Hepatocyte (in vitro differentiated cells): ENCODE measurements around the gene USP12. TPM values are rescaled to one million over a fixed set of nuclear protein-coding genes. Genes with fewer than 3 reads are reported as not detected.

Experiments used
- DNase-seq: peaks from one replicate; pipeline ENCODE4 v3.0.0-alpha.2; 2016; ENCODE audit warnings: low spot score
- H2AFZ ChIP-seq: fragments of 200-600 bp; sonication (generic); 2 replicates; pipeline ENCODE4 v1.6.0; 2016; ENCODE audit warnings: antibody characterized with exemption, mild to moderate bottlenecking
- H3K27ac ChIP-seq: fragments of 200-600 bp; sonication (generic); 2 replicates; pipeline ENCODE4 v1.5.1; 2016; ENCODE audit warnings: mild to moderate bottlenecking
- H3K27me3 ChIP-seq: fragments of 200-600 bp; sonication (generic); 2 replicates; pipeline ENCODE4 v1.6.1; 2016
- H3K36me3 ChIP-seq: fragments of 200-600 bp; sonication (generic); replicated peaks from 2 replicates; pipeline ENCODE4 v1.5.1; 2016; ENCODE audit warnings: low read depth; ENCODE audit not compliant: insufficient read depth
- H3K4me1 ChIP-seq: fragments of 200-600 bp; sonication (generic); 2 replicates; pipeline ENCODE4 v1.5.1; 2016; ENCODE audit warnings: mild to moderate bottlenecking, moderate library complexity; ENCODE audit not compliant: insufficient read depth
- H3K4me2 ChIP-seq: fragments of 200-600 bp; sonication (generic); 2 replicates; pipeline ENCODE4 v1.6.0; 2016
- H3K4me3 ChIP-seq: fragments of 200-600 bp; sonication (generic); 2 replicates; pipeline ENCODE4 v1.5.1; 2016; ENCODE audit warnings: mild to moderate bottlenecking
- H3K79me2 ChIP-seq: fragments of 200-600 bp; sonication (generic); 2 replicates; pipeline ENCODE4 v1.6.0; 2017; ENCODE audit warnings: mild to moderate bottlenecking
- H3K9me2 ChIP-seq: fragments of 200-600 bp; sonication (generic); replicated peaks from 2 replicates; pipeline ENCODE4 v1.6.0; 2017; ENCODE audit warnings: mild to moderate bottlenecking; ENCODE audit not compliant: insufficient read depth
- H3K9me3 ChIP-seq: fragments of 200-600 bp; sonication (generic); 2 replicates; pipeline ENCODE4 v1.5.1; 2016; ENCODE audit warnings: low read depth, mild to moderate bottlenecking
- H4K20me1 ChIP-seq: fragments of 200-600 bp; sonication (generic); 2 replicates; pipeline ENCODE4 v1.6.0; 2016; ENCODE audit warnings: mild to moderate bottlenecking; ENCODE audit not compliant: insufficient read depth, poor library complexity, severe bottlenecking
- EZH2 ChIP-seq: fragments of 200-600 bp; sonication (generic); IDR thresholded peaks from 2 replicates; pipeline ENCODE4 v1.6.1; 2016; ENCODE audit warnings: antibody characterized with exemption, mild to moderate bottlenecking, borderline replicate concordance
- EZH2phosphoT487 ChIP-seq: fragments of 200-600 bp; sonication (generic); IDR thresholded peaks from one replicate; pipeline ENCODE4 v1.6.1; 2018; ENCODE audit warnings: antibody characterized with exemption, mild to moderate bottlenecking, low read depth, moderate library complexity; ENCODE audit not compliant: unreplicated experiment, severe bottlenecking
- WGBS: methylation state at CpG from one replicate; pipeline ENCODE4 v1.1.6; 2016; ENCODE audit warnings: low lambda C conversion rate; ENCODE audit errors: missing lambda C conversion rate; 5-methylcytosine and 5-hydroxymethylcytosine counted together
- polyA plus RNA-seq: library from polyadenylated mRNA; unstranded; fragments of >200 nt; fragmentation: Nextera tagmentation; extraction: Ambion mirVana; gene quantifications from 2 replicates; pipeline ENCODE4 v1.2.1, GENCODE V29; 2016
- total RNA-seq: library from RNA; depleted of rRNA; stranded (reverse); fragments of >200 nt; gene quantifications from 2 replicates; pipeline ENCODE4 v1.2.3, GENCODE V29; 2014
- TF ChIP-seq, protein P1 (sequence below): fragments of 200-600 bp; sonication (generic); IDR thresholded peaks from 2 replicates; pipeline ENCODE4 v1.5.1; 2016; ENCODE audit warnings: antibody characterized with exemption, mild to moderate bottlenecking; ENCODE audit not compliant: poor library complexity

USP12 gene
- total and polyA plus RNA-seq, 2 experiments from 2014 or later, result 17.5 to 26.4 TPM

GRCh38 chr13:27122036-27122435 lies 49.6 kb downstream of the USP12 start:
- Histone ChIP-seq H3K4me1 (peaks cover 6% of the 10 kb centered on the region), H4K20me1 (peaks cover 18% of the 10 kb centered on the region), H3K9me2 (no peaks in the 10 kb centered on the region), H3K4me2 (no peak overlapping the region), H3K36me3 (no peaks in the 10 kb centered on the region), H3K4me3 (no peak overlapping the region), H3K27me3 (no peaks in the 10 kb centered on the region), H2AFZ (no peak overlapping the region), H3K27ac (no peak overlapping the region), H3K79me2 (peaks cover 100% of the 10 kb centered on the region), H3K9me3 (no peaks in the 10 kb centered on the region)
- DNase-seq, result no peak
- TF ChIP-seq EZH2 (no peak), EZH2phosphoT487 (no peak)
- TF ChIP-seq, protein P1, sequence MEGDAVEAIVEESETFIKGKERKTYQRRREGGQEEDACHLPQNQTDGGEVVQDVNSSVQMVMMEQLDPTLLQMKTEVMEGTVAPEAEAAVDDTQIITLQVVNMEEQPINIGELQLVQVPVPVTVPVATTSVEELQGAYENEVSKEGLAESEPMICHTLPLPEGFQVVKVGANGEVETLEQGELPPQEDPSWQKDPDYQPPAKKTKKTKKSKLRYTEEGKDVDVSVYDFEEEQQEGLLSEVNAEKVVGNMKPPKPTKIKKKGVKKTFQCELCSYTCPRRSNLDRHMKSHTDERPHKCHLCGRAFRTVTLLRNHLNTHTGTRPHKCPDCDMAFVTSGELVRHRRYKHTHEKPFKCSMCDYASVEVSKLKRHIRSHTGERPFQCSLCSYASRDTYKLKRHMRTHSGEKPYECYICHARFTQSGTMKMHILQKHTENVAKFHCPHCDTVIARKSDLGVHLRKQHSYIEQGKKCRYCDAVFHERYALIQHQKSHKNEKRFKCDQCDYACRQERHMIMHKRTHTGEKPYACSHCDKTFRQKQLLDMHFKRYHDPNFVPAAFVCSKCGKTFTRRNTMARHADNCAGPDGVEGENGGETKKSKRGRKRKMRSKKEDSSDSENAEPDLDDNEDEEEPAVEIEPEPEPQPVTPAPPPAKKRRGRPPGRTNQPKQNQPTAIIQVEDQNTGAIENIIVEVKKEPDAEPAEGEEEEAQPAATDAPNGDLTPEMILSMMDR, result no peak
- WGBS, result 98% methylated on average over 7 of the region's 7 CpGs

GRCh38 chr13:27120811-27121210 lies 50.8 kb downstream of the USP12 start:
- peaks cover 6% of the 10 kb centered on the region for H3K4me1 ChIP-seq
- H3K27ac ChIP-seq, result no peak overlapping the region
- H3K27me3 ChIP-seq, result no peaks in the 10 kb centered on the region
- no peak overlapping the region for H2AFZ ChIP-seq
- no peak overlapping the region for H3K4me2 ChIP-seq
- no peak for TF ChIP-seq EZH2
- no peak for TF ChIP-seq EZH2phosphoT487
- TF ChIP-seq, protein P1, result no peak
- WGBS, result 51% methylated on average over 3 of the region's 3 CpGs
- H3K9me3 ChIP-seq, result no peaks in the 10 kb centered on the region
- H3K9me2 ChIP-seq, result no peaks in the 10 kb centered on the region
- H3K79me2 ChIP-seq, result peaks cover 97% of the 10 kb centered on the region
- no peak for DNase-seq
- no peaks in the 10 kb centered on the region for H3K36me3 ChIP-seq
- H3K4me3 ChIP-seq, result no peak overlapping the region
- H4K20me1 ChIP-seq, result peaks cover 20% of the 10 kb centered on the region

DNA sequence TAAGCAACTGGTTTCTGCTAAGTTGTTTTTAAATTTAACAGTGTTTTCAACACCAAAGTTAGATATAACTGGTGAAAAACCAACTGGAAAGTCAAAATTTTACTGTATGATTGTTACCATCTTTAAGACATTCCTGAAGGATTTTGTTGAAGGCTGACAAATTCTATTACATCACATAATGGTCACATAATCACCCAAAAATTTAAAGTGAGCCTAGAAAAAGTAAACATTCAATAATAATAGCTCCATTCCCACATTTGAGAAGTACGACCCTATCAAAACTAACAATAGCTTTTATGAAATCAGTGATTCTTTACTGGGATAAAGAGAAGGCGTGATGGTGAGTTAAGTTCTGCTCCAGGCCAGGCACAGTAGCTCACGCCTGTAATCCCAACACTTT lies 51.6 kb downstream of the USP12 start:
- no peak overlapping the region for H3K4me3 ChIP-seq
- no peak overlapping the region for H3K27ac ChIP-seq
- no peak for DNase-seq
- peaks cover 6% of the 10 kb centered on the region for H3K4me1 ChIP-seq
- H3K9me3 ChIP-seq, result no peaks in the 10 kb centered on the region
- 90% methylated on average over 3 of the region's 3 CpGs for whole genome bisulfite sequencing
- H3K27me3 ChIP-seq, result no peaks in the 10 kb centered on the region
- no peaks in the 10 kb centered on the region for H3K36me3 ChIP-seq
- TF ChIP-seq, protein P1, result no peak
- TF ChIP-seq EZH2 (no peak), EZH2phosphoT487 (no peak)
- no peak overlapping the region for H2AFZ ChIP-seq
- no peaks in the 10 kb centered on the region for H3K9me2 ChIP-seq
- H3K4me2 ChIP-seq, result no peak overlapping the region
- H4K20me1 ChIP-seq, result peaks cover 20% of the 10 kb centered on the region
- H3K79me2 ChIP-seq, result peaks cover 97% of the 10 kb centered on the region

DNA sequence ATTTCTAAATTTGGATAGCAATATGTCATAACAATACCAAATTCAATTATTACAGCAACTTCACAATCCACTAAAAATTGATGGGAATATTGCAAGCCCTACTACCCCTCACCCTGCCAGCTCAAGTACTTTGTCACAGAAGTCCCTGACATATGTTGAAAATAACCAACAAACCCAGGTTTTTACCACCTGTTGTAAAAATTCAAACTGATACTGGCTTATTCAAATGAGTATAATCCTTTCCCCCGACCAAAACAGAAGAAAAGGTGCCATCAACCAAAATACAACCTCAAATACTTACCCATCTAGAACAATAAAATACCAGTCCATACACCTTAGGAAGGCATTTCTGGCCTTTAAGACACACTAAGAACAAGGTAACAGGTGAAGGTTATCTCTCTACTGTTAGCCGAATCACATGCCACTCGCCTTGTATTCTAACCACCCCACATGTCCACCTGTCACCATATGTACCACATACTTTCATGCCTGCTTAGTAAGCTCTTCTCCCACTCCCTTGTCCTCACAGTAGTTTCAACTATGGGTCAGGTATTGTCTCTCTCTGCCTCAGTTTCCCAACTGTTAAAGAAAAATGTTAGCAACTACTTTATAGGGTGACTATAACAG lies 53.1 kb downstream of the USP12 start:
- no peak overlapping the region for H2AFZ ChIP-seq
- peaks cover 20% of the 10 kb centered on the region for H4K20me1 ChIP-seq
- H3K9me2 ChIP-seq, result no peaks in the 10 kb centered on the region
- DNase-seq, result no peak
- H3K4me2 ChIP-seq, result no peak overlapping the region
- H3K9me3 ChIP-seq, result no peaks in the 10 kb centered on the region
- H3K79me2 ChIP-seq, result peaks cover 91% of the 10 kb centered on the region
- H3K27ac ChIP-seq, result no peak overlapping the region
- no peak overlapping the region for H3K4me3 ChIP-seq
- 86% methylated on average over 3 of the region's 3 CpGs for WGBS
- peaks cover 6% of the 10 kb centered on the region for H3K4me1 ChIP-seq
- no peaks in the 10 kb centered on the region for H3K36me3 ChIP-seq
- H3K27me3 ChIP-seq, result no peaks in the 10 kb centered on the region
- TF ChIP-seq, protein P1, result no peak
- no peak for TF ChIP-seq EZH2phosphoT487
- TF ChIP-seq EZH2, result no peak
